Neural progenitor cell (in vitro differentiated cells): Measurements from ENCODE around the gene ZNRF1.

Source experiments
- EZH2 ChIP-seq: fragments of 200-600 bp; sonication (generic); IDR thresholded peaks from 2 replicates; pipeline ENCODE4 v1.6.1; 2017; ENCODE audit warnings: antibody characterized with exemption, mild to moderate bottlenecking, moderate library complexity
- EZH2phosphoT487 ChIP-seq: fragments of 200-600 bp; sonication (generic); IDR thresholded peaks from 2 replicates; pipeline ENCODE4 v1.6.1; 2017; ENCODE audit warnings: antibody characterized with exemption
- TF ChIP-seq, protein P1 (sequence below): fragments of 200-600 bp; sonication (generic); IDR thresholded peaks from 2 replicates; pipeline ENCODE4 v1.5.1; 2017; ENCODE audit warnings: antibody characterized with exemption, mild to moderate bottlenecking

DNA sequence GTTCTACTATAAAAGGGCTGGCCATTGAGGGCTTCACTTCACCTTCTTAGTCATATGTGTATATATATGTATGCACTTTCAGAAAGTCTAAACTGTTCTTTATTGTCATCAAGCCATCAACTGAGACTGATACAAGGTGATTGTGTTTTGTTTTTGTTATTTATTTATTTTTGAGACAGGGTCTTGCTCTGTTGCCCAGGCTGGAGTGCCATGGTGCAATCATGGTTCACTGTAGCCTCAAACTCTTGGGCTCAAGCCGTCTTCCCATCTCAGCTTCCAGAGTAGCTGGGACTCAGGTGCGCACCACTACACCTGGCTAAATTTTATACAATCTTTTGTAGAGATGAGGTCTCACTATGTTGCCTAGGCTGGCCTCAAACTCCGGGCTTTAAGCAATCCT, 5.6 kb downstream of the ZNRF1 start:
- TF ChIP-seq, protein P1, sequence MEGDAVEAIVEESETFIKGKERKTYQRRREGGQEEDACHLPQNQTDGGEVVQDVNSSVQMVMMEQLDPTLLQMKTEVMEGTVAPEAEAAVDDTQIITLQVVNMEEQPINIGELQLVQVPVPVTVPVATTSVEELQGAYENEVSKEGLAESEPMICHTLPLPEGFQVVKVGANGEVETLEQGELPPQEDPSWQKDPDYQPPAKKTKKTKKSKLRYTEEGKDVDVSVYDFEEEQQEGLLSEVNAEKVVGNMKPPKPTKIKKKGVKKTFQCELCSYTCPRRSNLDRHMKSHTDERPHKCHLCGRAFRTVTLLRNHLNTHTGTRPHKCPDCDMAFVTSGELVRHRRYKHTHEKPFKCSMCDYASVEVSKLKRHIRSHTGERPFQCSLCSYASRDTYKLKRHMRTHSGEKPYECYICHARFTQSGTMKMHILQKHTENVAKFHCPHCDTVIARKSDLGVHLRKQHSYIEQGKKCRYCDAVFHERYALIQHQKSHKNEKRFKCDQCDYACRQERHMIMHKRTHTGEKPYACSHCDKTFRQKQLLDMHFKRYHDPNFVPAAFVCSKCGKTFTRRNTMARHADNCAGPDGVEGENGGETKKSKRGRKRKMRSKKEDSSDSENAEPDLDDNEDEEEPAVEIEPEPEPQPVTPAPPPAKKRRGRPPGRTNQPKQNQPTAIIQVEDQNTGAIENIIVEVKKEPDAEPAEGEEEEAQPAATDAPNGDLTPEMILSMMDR: no peak
- TF ChIP-seq EZH2phosphoT487 (no peak), EZH2 (no peak)
